T-helper 1 cell treated with Interleukin-12 subunit alpha and Interleukin-12 subunit beta and Interleukin-4 antibody, amounts not matched to agents 30 ng/mL and 1 ng/mL, for 36 hours (primary cell): ENCODE measurements around the gene CTNNA1. TPM values are rescaled to one million over a fixed set of nuclear protein-coding genes. Genes with fewer than 3 reads are reported as not detected.
"Not testable (repeated sequence)": the region's sequence is repeated elsewhere in the genome, so short reads cannot be mapped to it uniquely, and the experiment has no call there.

Experiments used
- intact Hi-C: fragments of 100-400 bp; cut with micrococcal nuclease; formaldehyde crosslinking; loops from one replicate; pipeline ENCODE4 v1.15.1; 2024
- total RNA-seq: library from RNA; stranded (reverse); gene quantifications from 2 replicates; pipeline ENCODE4 v1.2.3, GENCODE V29; 2022

The CTNNA1 gene
- 52.8 and 53.9 TPM in 2 replicates for total RNA-seq

GRCh38 chr5:138752951-138753793, at the start of gene CTNNA1:
CTNNA1 (plus strand) TSS chr5:138753425; CDS start chr5:138781925, 28,500 bp downstream.
- intact Hi-C loops, result loop anchor here (1.0 to 5.0 kb wide), 6 partner anchors 11 to 576 kb away; partner anchors contain the start of genes BRD8, EGR1, HSPA9 and KIF20A

GRCh38 chr5:138703777-138704176, 49.4 kb upstream of the CTNNA1 start:
- intact Hi-C loops, result not testable (repeated sequence)

- intact Hi-C loops, result no loop called here
Observed at GRCh38 chr5:138705007-138705406, 48.2 kb upstream of the CTNNA1 start.

GRCh38 chr5:138705567-138705966, 47.7 kb upstream of the CTNNA1 start:
- intact Hi-C loops, result no loop called here

GRCh38 chr5:138706655-138707480, 46.4 kb upstream of the CTNNA1 start:
- intact Hi-C loops, result no loop called here

GRCh38 chr5:138708791-138709190, 44.4 kb upstream of the CTNNA1 start:
- intact Hi-C loops, result no loop called here

- intact Hi-C loops, result no loop called here
Observed at GRCh38 chr5:138709202-138709601, 44.0 kb upstream of the CTNNA1 start.

- intact Hi-C loops, result no loop called here
Observed at GRCh38 chr5:138711087-138711486, 42.1 kb upstream of the CTNNA1 start.

- intact Hi-C loops, result no loop called here
Observed at GRCh38 chr5:138711811-138712210, 41.4 kb upstream of the CTNNA1 start.

GRCh38 chr5:138712324-138712723, 40.9 kb upstream of the CTNNA1 start:
- intact Hi-C loops, result no loop called here

GRCh38 chr5:138712791-138713190, 40.4 kb upstream of the CTNNA1 start:
- intact Hi-C loops, result no loop called here

- intact Hi-C loops, result no loop called here
Observed at GRCh38 chr5:138713247-138713646, 40.0 kb upstream of the CTNNA1 start.

- intact Hi-C loops, result no loop called here
Observed at GRCh38 chr5:138714694-138715093, 38.5 kb upstream of the CTNNA1 start.

GRCh38 chr5:138715931-138716432, 37.2 kb upstream of the CTNNA1 start:
- intact Hi-C loops, result not testable (repeated sequence)

GRCh38 chr5:138716456-138716924, 36.7 kb upstream of the CTNNA1 start:
- intact Hi-C loops, result no loop called here

GRCh38 chr5:138717399-138717798, 35.8 kb upstream of the CTNNA1 start:
- intact Hi-C loops, result no loop called here

GRCh38 chr5:138719811-138720210, 33.4 kb upstream of the CTNNA1 start:
- intact Hi-C loops, result no loop called here

GRCh38 chr5:138720840-138721239, 32.4 kb upstream of the CTNNA1 start:
- intact Hi-C loops, result no loop called here

GRCh38 chr5:138721979-138722378, 31.2 kb upstream of the CTNNA1 start:
- intact Hi-C loops, result no loop called here

GRCh38 chr5:138722544-138723177, 30.6 kb upstream of the CTNNA1 start:
- intact Hi-C loops, result no loop called here

- intact Hi-C loops, result no loop called here
Observed at GRCh38 chr5:138724470-138725146, 28.6 kb upstream of the CTNNA1 start.
